Fibroblast of peridontal ligament (primary cell): Measurements from ENCODE around the gene FAM131C.
"Not testable (repeated sequence)": the region's sequence is repeated elsewhere in the genome, so short reads cannot be mapped to it uniquely, and the experiment has no call there.

Source experiments
- DNase-seq: peaks from one replicate; pipeline ENCODE4 v3.0.0-alpha.2; 2010; ENCODE audit errors: extremely low read depth

FAM131C gene

GRCh38 chr1:16073490-16074119 lies at the start of gene FAM131C:
TSS of gene FAM131C (minus strand) at chr1:16073651. CDS start at chr1:16073442, 209 bp downstream.
- DNase-seq, result no peak

- DNase-seq, result peak; percentile 81
Measured at GRCh38 chr1:16122916-16123315, 49.5 kb upstream of the FAM131C start.

DNA sequence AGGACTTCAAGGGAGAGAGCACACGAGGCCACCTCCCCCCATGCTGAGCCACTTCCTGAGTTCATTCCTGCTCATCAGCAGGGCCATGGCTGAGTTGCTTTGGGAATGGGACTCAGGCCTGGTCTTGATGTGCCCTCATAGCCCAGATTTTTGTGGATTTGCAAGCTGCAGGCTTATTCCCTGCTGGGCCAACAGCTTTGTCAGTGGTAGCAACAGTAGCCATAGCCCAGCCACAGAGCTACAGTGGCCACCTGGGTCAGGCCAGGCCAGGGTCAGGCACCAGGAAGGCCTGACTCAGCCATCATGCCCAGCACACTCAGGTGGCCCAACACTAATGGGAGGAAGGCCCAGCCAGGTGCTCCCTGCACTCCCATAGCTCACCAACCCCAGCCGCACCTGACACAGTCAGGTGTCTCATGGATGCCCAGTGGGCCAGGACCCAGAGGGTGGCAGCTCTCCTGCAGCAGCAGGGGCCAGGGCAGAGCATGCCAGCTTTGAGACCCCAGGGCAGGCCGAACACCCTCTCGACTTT lies 49.0 kb upstream of the FAM131C start:
- peak; percentile 76 for DNase-seq

GRCh38 chr1:16120940-16121410 lies 47.5 kb upstream of the FAM131C start:
- no peak for DNase-seq

- no peak for DNase-seq
Measured at GRCh38 chr1:16120407-16120806, 47.0 kb upstream of the FAM131C start.

GRCh38 chr1:16119926-16120325 lies 46.5 kb upstream of the FAM131C start:
- no peak for DNase-seq

- no peak for DNase-seq
Measured at GRCh38 chr1:16119504-16119903, 46.1 kb upstream of the FAM131C start.

- DNase-seq, result no peak
Measured at GRCh38 chr1:16118706-16119105, 45.3 kb upstream of the FAM131C start.

DNA sequence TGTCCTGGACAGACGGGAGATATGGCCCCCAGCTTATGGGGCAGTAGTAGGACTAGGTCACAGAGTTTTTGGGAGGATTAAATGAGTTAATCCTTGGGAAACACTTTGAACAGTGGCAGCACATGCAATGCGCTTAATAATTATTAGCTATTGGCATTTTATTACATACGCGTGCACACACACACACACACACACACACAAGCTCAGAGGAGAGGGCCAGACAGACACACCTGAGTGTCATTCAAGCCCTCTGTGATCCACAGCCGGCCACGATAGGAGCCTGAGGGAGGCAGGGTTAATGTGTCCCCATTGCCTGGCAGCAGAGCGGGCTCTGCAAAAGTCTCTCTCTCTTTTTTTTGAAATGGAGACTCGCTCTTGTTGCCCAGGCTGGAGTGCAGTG lies 44.5 kb upstream of the FAM131C start:
- DNase-seq, result no peak

DNA sequence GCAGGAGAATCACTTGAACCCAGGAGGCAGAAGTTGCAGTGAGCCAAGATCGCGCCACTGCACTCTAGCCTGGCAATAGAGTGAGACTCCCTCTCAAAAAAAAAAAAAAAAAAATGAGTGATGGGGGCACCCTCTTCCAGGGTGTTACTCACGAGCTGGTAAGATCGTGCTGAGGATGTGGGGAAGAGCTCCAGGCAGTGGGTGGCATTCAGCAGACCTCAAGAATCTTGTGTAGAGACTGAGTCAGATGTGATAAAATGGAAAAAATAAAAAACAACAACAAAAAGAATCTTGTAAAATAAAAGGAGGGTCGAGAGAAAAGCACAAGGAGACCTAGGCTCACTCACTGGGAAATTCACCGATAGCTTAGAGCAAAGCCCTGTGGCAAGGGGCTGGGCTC lies 43.9 kb upstream of the FAM131C start:
- DNase-seq, result no peak

DNA sequence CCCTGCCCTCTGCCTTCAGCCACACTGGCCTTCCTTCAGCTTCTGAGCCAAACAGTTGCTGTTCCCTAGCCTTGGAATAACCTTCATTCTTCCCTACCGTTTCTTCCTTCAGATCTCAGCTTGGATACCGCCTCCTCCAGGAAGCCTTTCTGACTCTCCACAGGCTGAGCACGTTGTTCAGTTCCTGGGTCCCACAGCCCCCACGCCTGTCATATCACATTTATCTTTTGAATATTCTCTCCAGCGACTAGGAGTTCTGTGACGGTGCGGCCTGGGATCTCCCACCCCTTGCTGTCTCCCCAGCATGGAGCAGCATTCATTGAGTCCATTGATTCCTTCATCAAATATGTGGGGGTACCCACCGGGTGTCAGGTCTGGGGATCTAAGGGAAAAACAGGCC lies 43.2 kb upstream of the FAM131C start:
- DNase-seq, result no peak

- no peak for DNase-seq
Measured at GRCh38 chr1:16116002-16116401, 42.6 kb upstream of the FAM131C start.

DNA sequence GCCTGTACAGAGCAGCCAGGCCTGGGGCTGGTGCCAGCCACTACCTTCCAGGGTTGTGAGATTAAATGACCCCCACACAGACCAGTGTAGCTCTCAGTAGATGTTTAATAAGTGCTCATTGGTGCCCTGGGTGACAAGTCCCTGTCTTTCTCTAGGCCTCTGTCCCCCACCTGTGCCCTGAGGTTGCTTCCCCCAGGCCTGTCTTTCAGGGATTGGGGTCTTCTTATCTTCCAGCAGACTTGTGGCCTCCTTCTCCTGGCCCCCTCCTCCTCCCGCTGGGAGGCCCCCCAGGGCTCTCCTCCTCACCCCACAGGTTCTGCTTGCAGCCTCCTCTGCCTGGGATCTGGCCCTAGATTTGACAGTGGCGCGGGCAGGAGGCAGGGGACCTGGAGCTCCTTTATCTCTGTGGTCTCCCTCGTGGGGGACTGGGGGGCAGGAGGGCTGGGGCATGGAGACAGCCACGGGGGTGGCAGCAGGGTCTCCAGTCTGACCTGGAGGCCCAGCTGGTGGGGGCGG lies 42.1 kb upstream of the FAM131C start:
- DNase-seq, result no peak

GRCh38 chr1:16114527-16115467 lies 41.3 kb upstream of the FAM131C start:
- no peak for DNase-seq

DNA sequence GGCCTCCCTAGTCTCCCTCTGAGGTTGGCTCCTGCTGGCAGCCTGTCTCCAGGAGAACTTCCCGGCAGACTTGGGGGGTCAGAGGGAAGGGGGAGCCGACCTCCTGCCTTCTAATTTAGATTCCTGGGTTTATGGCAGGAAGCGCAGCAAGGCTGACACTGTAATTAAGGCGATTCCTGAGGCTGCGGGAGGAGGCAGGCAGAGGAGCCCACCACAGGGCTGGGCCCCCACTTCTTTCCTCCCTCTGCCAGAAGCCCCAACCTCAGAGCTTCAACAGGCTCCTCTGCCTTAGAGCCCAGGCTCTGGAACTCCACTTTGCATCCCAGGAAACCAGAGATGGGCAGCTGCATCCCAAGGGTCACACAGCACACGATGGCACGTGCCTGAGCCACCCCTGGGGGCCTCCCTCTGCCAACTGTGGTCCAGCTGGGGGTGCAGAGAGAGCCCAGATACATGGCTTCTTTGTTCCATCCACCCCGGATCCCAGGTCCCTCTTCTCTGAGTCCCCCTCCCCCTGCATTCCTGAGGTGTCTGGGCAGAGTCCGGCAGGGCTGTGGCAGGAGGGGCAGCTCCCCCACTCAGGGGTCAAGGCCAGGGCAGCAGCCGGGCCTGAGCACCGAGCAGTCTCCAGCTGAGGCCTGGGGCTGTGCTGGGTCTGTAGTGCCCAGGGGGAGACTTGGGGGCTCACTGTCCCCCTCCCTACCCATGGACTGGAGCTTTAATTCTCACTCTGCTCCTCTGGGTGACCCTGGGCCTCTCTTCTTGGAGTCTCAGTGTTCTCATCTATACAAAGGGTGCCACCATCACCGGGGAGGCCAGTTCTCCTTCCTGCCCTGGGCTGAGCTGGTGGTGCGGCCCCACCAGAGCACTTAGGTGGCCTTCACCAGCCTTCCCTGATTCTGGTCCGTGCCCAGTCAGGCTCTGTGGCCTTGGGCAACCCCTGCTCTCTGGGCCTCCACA lies 39.4 kb upstream of the FAM131C start:
- no peak for DNase-seq

DNA sequence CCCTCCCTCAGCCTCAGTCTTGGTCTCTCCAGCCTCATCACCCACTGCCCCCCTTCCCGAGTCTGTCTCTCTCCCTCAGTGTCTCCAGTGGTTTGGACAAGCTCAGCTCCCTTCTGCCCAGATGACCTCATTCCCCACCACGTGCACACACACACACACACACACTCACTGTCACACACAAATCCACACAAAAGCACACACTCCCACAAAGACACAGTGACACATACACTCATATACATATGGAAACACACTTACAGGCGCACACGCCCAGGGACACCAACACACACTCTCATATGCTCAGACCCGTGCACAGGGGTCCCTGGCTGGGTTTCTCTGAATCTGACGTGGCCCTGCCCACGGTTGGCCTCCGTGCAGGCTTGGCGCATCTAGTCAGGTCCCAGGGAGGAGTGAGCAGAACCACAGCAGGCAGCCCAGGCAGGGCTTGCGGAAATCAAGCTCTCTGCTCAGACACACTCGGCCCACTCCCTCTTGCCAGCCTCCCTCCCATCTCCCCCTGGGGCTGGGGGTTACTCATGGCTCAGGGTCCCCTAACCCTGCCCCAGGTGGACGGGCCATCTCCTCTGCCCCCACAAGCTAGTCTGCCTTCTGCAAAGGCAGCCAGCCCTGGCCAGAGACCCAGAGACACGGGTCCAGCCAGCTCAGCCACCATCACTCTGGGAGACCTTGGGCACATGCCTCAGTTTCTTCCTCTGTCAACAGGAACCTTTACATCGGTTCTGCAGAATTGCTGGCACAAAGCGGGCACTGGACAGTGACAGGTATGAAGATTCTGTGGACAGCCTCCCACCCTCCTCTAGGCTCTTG lies 38.5 kb upstream of the FAM131C start:
- peak; percentile 88 for DNase-seq

GRCh38 chr1:16110884-16111283 lies 37.4 kb upstream of the FAM131C start:
- no peak for DNase-seq

GRCh38 chr1:16110456-16110855 lies 37.0 kb upstream of the FAM131C start:
- no peak for DNase-seq

- no peak for DNase-seq
Measured at GRCh38 chr1:16109571-16109970, 36.1 kb upstream of the FAM131C start.

- DNase-seq, result not testable (repeated sequence)
Measured at GRCh38 chr1:16107039-16107438, 33.6 kb upstream of the FAM131C start.
